Ascending aorta (tissue), 2 donors: ENCODE data around the gene TAF11. TPM values are rescaled to one million over a fixed set of nuclear protein-coding genes. Genes with fewer than 3 reads are reported as not detected.
"Not testable (repeated sequence)": the region's sequence is repeated elsewhere in the genome, so short reads cannot be mapped to it uniquely, and the experiment has no call there.

Experiments
- DNase-seq, 2 donors: peaks; one replicate each; pipeline ENCODE4 v3.0.0-alpha.2; 2019; ENCODE audit warnings: low spot score in 2 of 2
- H3K27ac ChIP-seq, 2 donors: fragments of 200-600 bp; sonication (generic); one replicate each; pipeline ENCODE4 v1.5.1; 2016 to 2017; ENCODE audit warnings: mild to moderate bottlenecking in 1 of 2
- H3K27me3 ChIP-seq: fragments of 200-600 bp; sonication (generic); one replicate; pipeline ENCODE4 v1.5.1; 2017
- H3K36me3 ChIP-seq, 2 donors: fragments of 200-600 bp; sonication (generic); one replicate each; pipeline ENCODE4 v1.5.1; 2016
- H3K4me1 ChIP-seq, 2 donors: fragments of 200-600 bp; sonication (generic); one replicate each; pipeline ENCODE4 v1.5.1; 2016 to 2017; ENCODE audit warnings: mild to moderate bottlenecking in 1 of 2
- H3K4me3 ChIP-seq, 2 donors: fragments of 200-600 bp; sonication (generic); one replicate each; pipeline ENCODE4 v1.5.1; 2016 to 2017; ENCODE audit warnings: mild to moderate bottlenecking in 1 of 2
- H3K9me3 ChIP-seq, 2 donors: fragments of 200-600 bp; sonication (generic); one replicate each; pipeline ENCODE4 v1.5.1; 2016
- intact Hi-C: fragments of 100-400 bp; cut with DNase I; formaldehyde crosslinking; loops from one replicate; pipeline ENCODE4 v1.15.1; 2023
- total RNA-seq: library from RNA; depleted of rRNA; stranded (reverse); fragments of >200 nt; gene quantifications from one replicate; pipeline ENCODE4 v1.1.0, GENCODE V29; 2016
- TF ChIP-seq, protein P1 (sequence below), 3 experiments: fragments of 200-600 bp in 2 of 3; fragments of 450-650 bp in 1 of 3; sonication (generic) in 2 of 3; IDR thresholded peaks; one replicate each; pipeline ENCODE4 v1.5.1; 2016 to 2019; ENCODE audit warnings: antibody characterized with exemption in 3 of 3, mild to moderate bottlenecking in 1 of 3, moderate library complexity in 1 of 3

Gene TAF11
- total RNA-seq, 1 donor from 2014 or later, result 0.85 TPM

DNA sequence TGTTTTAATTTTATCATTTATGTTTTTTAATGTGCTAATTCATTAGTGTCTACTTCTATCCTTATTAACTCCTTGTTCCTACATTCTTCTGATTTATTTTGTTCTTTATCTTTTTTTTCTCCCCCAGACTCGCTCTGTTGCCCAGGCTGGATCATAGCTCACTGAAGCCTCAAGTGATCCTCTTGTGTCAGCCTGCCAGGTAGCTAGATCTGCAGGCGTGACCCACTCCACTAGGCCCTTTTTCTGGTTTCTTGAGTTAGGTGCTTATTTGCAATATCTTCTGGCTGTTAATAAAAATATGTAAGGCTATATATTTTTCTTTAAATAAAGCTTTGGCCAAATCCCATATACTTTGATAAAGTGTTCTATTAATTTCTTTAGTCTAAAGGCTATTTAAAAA is 2.8 kb downstream of the TAF11 start:
- TF ChIP-seq, protein P1, sequence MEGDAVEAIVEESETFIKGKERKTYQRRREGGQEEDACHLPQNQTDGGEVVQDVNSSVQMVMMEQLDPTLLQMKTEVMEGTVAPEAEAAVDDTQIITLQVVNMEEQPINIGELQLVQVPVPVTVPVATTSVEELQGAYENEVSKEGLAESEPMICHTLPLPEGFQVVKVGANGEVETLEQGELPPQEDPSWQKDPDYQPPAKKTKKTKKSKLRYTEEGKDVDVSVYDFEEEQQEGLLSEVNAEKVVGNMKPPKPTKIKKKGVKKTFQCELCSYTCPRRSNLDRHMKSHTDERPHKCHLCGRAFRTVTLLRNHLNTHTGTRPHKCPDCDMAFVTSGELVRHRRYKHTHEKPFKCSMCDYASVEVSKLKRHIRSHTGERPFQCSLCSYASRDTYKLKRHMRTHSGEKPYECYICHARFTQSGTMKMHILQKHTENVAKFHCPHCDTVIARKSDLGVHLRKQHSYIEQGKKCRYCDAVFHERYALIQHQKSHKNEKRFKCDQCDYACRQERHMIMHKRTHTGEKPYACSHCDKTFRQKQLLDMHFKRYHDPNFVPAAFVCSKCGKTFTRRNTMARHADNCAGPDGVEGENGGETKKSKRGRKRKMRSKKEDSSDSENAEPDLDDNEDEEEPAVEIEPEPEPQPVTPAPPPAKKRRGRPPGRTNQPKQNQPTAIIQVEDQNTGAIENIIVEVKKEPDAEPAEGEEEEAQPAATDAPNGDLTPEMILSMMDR (IDR thresholded peaks at IDR 0.05), result no peak
- no peaks in the 10 kb centered on the region for H3K9me3 ChIP-seq
- no peak overlapping the region for H3K4me3 ChIP-seq
- no peak for DNase-seq
- no peaks in the 10 kb centered on the region for H3K27me3 ChIP-seq
- H3K4me1 ChIP-seq, result peaks cover 0 to 7% of the 10 kb centered on the region in 2 donors
- no peak overlapping the region for H3K27ac ChIP-seq
- H3K36me3 ChIP-seq, result peaks cover 6 to 25% of the 10 kb centered on the region in 2 donors
- intact Hi-C loops, result loop anchor here (5.0 kb wide), 2 partner anchors 93 to 257 kb away; partner anchors contain the start of genes BLTP3A and TCP11

DNA sequence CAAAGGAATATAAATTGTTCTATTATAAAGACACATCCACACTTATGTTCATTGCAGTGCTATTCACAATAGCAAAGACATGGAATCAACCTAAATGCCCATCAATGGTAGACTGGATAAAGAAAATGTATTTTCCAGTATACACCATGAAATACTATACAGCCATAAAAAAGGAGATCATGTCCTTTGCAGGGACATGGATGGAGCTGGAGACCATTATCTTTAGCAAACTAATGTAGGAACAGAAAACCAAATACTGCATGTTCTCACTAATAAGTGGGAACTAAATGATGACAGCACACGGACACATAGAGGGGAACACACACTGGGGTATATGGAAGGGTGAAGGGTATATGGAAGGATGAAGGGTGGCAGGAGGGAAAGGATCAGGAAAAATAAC is 3.8 kb downstream of the TAF11 start:
- H3K4me1 ChIP-seq, H3K27ac ChIP-seq, intact Hi-C loops, DNase-seq, H3K27me3 ChIP-seq, H3K9me3 ChIP-seq, H3K4me3 ChIP-seq: not testable (repeated sequence)
- H3K36me3 ChIP-seq, result peaks cover 12 to 34% of the 10 kb centered on the region in 2 donors

DNA sequence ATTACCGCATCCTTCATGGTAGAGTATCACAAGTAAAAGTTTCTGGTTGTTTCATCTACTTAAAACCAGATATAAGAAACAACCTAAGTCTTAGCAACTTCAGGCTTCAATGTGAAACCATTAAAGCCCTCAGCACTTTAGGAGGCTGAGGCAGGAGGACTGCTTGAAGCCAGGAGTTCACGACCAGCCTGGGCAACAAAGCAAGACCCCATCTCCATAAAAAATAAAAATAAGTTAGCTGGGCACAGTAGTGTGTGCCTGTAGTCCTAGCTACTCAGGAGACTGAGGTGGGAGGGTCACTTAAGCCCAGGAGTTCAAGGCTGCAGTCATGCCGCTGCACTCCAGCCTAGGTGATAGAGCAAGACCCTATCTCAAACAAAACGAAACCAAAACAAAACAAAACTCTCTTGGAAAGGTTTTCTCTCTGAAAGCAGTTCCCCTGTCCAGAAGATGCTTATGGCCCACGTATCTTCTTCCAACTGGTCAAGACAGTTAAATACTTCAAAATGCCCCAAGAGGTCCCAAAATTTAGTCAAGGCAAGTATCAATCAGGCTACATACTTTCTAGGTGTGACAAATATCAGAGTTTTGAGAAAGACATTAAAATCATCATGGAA is 9.9 kb downstream of the TAF11 start:
- Histone ChIP-seq H3K27me3 (no peaks in the 10 kb centered on the region), H3K4me3 (no peak overlapping the region), H3K9me3 (no peaks in the 10 kb centered on the region), H3K27ac (no peak overlapping the region), H3K4me1 (no peaks in the 10 kb centered on the region), H3K36me3 (peaks cover 36 to 72% of the 10 kb centered on the region in 2 donors)
- intact Hi-C loops, result no loop called here
- TF ChIP-seq, protein P1 (IDR thresholded peaks at IDR 0.05), result no peak
- DNase-seq, result no peak

DNA sequence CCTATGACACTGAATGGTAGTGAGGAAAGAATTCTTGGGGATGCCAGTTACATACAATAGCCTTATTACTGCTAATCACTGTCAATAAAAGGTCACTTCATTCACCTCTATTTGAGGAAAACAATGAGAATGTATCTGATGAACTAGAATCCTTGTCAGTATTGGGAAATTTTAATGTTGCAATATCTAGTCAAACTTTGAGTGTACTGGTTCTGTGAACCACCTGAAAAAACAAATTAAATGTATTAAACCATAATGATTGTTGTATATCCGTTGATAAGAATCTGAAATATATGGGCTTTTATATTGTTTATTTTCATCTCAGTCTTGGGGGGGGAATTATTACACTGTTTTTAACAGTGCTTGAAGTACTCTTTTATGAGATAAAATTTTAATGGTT is 10.6 kb downstream of the TAF11 start:
- no peak for DNase-seq
- TF ChIP-seq, protein P1 (IDR thresholded peaks at IDR 0.05), result no peak
- H3K36me3 ChIP-seq, result peaks cover 40 to 78% of the 10 kb centered on the region in 2 donors
- no peak overlapping the region for H3K27ac ChIP-seq
- no peak overlapping the region for H3K4me3 ChIP-seq
- no peaks in the 10 kb centered on the region for H3K27me3 ChIP-seq
- intact Hi-C loops, result no loop called here
- no peaks in the 10 kb centered on the region for H3K4me1 ChIP-seq
- H3K9me3 ChIP-seq, result no peaks in the 10 kb centered on the region

DNA sequence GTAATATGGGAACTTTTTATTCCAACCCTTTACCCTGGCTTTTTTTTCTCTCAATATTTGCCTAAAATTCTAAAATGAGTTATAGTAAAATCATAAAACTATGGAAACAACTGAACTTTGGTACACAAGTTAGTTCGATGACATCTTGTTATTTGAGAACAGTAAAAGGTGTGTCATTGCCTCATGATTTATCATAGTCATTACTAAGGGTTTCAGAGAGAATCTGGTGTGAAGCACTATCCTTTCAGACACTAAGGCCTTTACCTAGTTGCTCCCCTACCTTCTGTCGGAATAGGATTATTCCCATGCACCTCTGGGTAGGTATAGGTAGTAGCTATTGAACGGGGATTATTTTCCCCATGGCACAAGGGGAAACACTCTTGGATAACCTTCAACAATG is 11.4 kb downstream of the TAF11 start:
- TF ChIP-seq, protein P1 (IDR thresholded peaks at IDR 0.05), result no peak
- intact Hi-C loops, result no loop called here
- H3K4me3 ChIP-seq, result no peak overlapping the region
- H3K27ac ChIP-seq, result no peak overlapping the region
- H3K4me1 ChIP-seq, result no peaks in the 10 kb centered on the region
- H3K36me3 ChIP-seq, result peaks cover 47 to 78% of the 10 kb centered on the region in 2 donors
- no peaks in the 10 kb centered on the region for H3K27me3 ChIP-seq
- DNase-seq, result no peak
- no peaks in the 10 kb centered on the region for H3K9me3 ChIP-seq

DNA sequence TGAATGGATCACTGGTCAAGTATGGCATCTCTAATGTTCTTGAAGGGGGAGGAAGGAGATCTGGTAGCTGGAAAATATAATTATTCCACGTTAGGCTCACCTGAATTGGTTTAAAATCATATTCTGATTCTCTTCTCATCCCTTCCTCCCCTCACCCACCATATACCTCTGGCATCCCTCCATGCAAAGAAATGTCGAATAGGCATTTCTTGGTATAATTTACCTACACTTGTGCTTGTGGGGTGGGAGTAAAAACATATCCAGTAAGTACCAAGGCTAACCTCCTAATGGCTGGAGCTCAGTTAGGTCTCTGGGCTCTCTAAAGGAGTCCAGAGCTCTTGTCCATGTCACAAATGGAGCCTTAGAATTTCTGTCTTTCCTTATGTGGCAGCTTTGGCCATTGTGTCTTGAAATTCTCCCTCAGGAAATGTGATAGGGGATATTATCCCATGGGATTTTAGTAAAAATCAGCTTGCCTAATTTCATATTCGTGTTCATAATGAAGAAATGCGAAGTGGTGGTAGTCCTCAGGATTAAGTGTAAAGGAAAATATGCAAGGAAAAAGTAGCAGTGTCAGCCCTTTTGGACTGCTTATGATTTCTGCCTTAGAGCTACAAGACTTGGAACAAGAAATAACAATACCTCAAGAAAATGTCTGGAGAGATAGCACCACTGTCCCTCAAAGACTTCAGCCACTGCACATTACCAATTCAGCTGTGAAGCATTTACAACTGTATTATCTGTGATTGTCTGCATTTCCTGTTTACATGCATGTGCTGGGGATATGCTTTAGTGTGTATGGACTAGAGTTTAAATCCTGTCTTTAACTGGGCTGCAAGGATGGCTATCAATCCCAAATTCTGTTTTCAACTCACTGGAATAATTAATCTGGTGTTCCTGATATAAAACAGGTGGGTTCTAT is 12.3 kb downstream of the TAF11 start:
- intact Hi-C loops, result no loop called here
- TF ChIP-seq, protein P1 (IDR thresholded peaks at IDR 0.05), result no peak
- Histone ChIP-seq H3K36me3 (peaks cover 51 to 82% of the 10 kb centered on the region in 2 donors), H3K27ac (no peak overlapping the region), H3K4me1 (no peaks in the 10 kb centered on the region), H3K4me3 (no peak overlapping the region), H3K27me3 (no peaks in the 10 kb centered on the region), H3K9me3 (no peaks in the 10 kb centered on the region)
- no peak for DNase-seq
